Mucosa of descending colon (tissue), 3 donors: Measurements from ENCODE around the gene KRT4. TPM values are rescaled to one million over a fixed set of nuclear protein-coding genes. Genes with fewer than 3 reads are reported as not detected.

Experiments used
- ATAC-seq: fragments of 200-7000 bp; cut with Tn5 transposase; one replicate; pipeline ENCODE4 v1.9.1; 2020; ENCODE audit warnings: mild to moderate bottlenecking, moderate library complexity
- DNase-seq, 3 donors: peaks; one replicate each; pipeline ENCODE4 v3.0.0-alpha.2; 2020
- H3K36me3 ChIP-seq: fragments of 200-600 bp; one replicate; pipeline ENCODE4 v1.8.0; 2021; ENCODE audit warnings: low read depth, mild to moderate bottlenecking
- H3K4me1 ChIP-seq: fragments of 200-600 bp; one replicate; pipeline ENCODE4 v1.8.0; 2021; ENCODE audit warnings: low read depth, mild to moderate bottlenecking
- H3K4me3 ChIP-seq: fragments of 200-600 bp; one replicate; pipeline ENCODE4 v1.8.0; 2021; ENCODE audit warnings: mild to moderate bottlenecking
- H3K9me3 ChIP-seq: fragments of 200-600 bp; one replicate; pipeline ENCODE4 v1.8.0; 2021; ENCODE audit warnings: mild to moderate bottlenecking
- intact Hi-C, 2 donors: fragments of 100-400 bp; cut with DNase I in 1 of 2; cut with micrococcal nuclease in 1 of 2; formaldehyde crosslinking; loops; one replicate each; pipeline versions ENCODE4 v1.11.0 to v1.11.1; 2022; cut with DNase I, micrococcal nuclease
- total RNA-seq, 3 donors: library from RNA; stranded (reverse); fragmentation: NEBNext Ultra II Directional in 2 of 3; extraction: Animal tissue kit (Norgen Biotek cat#: 25700) in 2 of 3; gene quantifications; one replicate each; pipeline versions ENCODE4 v1.2.1 to v1.2.4, GENCODE V29; 2021 to 2023
- TF ChIP-seq, protein P1 (sequence below): fragments of 200-600 bp; IDR thresholded peaks from one replicate; pipeline ENCODE4 v1.8.0; 2022; ENCODE audit warnings: antibody characterized with exemption, mild to moderate bottlenecking
- donor health status: DM: no; HTN: no; CAD: no; lungs with moderate emphysema.
- donor health status: DM: no; HTN: no; CAD: no.
- donor health status: DM: no; HTN: yes; CAD: no.

Gene KRT4
- total RNA-seq, 3 donors from 2014 or later, result not detected

DNA sequence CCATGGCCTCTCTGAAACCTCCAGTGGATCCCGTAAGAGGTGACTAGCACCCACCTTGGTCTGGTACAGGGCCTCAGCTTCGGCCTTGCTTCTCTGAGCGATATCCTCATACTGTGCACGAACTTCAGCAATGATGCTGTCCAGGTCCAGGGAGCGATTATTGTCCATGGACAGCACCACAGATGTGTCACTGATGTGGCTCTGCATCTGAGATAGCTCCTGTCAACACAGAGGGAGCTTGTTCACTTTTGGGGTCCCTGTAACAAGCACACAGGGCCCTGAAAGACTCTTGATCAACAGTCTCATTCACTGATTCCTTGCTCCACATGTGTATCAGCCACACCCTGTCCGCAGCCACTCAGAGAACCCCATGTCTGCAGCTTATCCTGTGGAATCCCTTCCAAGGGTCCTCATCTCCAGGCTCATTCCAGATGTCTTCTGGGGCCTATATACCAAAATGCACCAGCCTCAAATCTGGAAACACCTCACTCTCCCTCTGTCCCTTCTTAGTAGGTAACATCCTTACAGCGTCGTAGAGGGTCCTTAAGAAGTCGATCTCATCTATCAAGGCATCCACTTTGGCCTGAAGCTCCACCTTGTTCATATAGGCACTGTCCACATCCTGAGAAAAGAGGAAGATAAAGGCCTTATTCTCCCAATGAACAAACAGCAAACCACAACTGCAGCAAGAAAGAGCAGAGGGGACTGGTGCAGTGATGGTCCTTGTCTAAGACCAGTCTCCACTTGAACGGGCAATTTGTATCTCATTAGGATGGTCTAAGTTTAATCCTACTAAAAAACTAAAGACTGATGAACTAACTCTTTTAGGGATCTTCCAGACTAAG is 21.5 kb downstream of the KRT4 start:
- H3K9me3 ChIP-seq, result no peaks in the 10 kb centered on the region
- intact Hi-C loops, result no loop called here
- TF ChIP-seq, protein P1, sequence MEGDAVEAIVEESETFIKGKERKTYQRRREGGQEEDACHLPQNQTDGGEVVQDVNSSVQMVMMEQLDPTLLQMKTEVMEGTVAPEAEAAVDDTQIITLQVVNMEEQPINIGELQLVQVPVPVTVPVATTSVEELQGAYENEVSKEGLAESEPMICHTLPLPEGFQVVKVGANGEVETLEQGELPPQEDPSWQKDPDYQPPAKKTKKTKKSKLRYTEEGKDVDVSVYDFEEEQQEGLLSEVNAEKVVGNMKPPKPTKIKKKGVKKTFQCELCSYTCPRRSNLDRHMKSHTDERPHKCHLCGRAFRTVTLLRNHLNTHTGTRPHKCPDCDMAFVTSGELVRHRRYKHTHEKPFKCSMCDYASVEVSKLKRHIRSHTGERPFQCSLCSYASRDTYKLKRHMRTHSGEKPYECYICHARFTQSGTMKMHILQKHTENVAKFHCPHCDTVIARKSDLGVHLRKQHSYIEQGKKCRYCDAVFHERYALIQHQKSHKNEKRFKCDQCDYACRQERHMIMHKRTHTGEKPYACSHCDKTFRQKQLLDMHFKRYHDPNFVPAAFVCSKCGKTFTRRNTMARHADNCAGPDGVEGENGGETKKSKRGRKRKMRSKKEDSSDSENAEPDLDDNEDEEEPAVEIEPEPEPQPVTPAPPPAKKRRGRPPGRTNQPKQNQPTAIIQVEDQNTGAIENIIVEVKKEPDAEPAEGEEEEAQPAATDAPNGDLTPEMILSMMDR, result no peak

DNA sequence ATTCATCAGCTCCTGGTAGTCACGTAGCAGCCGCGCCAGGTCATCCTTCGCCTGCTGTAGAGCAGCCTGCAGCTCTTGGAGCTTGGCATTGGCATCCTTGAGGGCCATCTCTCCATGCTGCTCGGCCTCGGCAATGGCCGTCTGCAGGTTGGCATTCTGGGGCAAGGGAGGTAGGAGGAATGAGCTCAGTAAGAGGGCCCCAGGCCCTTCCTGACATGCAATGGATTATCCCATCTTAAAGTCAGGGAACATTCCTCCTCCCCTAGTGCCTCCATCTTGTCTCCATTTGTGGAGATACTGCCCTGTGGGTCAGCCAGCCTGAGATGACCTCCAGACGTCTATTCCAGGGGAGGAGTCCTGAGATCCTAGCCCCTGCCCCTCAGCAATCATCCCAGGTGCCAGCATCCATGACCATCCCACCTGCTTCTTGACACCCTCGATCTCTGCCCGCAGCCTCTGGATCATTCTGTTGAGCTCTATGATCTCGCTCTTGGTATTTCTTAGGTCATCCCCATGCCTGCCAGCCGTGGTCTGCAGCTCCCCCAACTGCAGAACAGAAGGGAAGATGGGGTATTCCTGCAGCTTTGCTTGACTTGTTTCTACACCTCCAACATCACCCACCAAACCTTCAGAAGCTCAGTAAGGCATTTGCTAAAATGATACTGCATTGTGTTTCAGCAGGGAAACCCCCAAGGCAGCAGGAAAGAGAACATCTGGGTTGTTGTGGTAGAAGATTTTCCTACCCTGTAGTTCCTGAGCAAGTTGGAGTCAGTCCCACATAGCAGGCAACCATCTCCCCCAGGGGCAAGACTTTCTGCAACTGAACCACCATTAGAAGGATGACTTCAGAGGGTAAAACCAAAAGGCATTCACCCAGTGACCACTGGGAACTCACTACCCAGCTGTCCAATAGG is 22.4 kb downstream of the KRT4 start:
- no peaks in the 10 kb centered on the region for H3K36me3 ChIP-seq
- intact Hi-C loops, result no loop called here
- ATAC-seq (no peak), DNase-seq (no peak)
- H3K4me3 ChIP-seq, result no peak overlapping the region
- TF ChIP-seq, protein P1, result no peak
- H3K9me3 ChIP-seq, result no peaks in the 10 kb centered on the region
- H3K4me1 ChIP-seq, result no peaks in the 10 kb centered on the region

More for the DNA sequence above, 21.5 kb downstream of the KRT4 start:
- no peaks in the 10 kb centered on the region for H3K4me1 ChIP-seq
- H3K4me3 ChIP-seq, result no peak overlapping the region
- no peak for DNase-seq
- no peaks in the 10 kb centered on the region for H3K36me3 ChIP-seq
- no peak for ATAC-seq

DNA sequence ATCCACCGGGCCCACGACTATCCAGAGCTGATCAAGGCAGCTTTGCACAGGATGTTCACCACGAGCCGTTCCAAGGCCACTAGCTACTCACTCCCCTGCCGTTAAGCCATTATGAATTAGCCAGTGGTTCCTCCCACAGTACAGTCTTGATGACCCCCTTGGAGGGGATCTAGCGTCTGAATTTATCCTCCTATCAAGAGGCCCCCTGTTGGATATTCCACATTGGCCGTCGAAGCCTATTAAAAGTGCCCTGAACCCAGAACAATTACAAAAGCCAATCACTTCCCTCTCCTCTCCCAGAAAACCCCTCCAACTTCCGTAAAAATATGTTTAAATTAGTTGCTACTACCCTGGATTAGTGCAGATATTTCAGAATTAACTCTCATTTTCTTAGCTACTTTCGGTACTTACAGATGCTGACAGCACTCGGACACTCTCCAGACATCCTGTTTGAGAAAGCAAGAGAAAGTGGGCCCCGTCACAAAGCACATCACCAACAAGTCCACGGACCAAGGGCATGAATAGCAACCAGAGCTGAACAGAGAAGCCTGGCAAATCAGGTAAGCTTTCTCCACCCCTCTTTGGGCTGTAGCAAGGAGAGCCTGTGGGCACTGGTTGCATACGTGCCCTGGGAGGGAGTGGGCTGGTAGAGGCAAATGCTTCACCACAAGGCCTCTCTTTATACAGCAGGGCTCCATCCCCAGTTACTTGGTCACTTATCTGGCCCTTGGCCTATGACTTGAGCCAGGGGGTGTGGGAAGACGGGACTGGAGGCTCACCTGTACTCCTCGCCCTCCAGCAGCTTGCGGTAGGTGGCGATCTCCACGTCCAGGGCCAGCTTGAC is 23.3 kb downstream of the KRT4 start:
- no peaks in the 10 kb centered on the region for H3K4me1 ChIP-seq
- ATAC-seq (no peak), DNase-seq (no peak)
- no peaks in the 10 kb centered on the region for H3K9me3 ChIP-seq
- H3K36me3 ChIP-seq, result no peaks in the 10 kb centered on the region
- TF ChIP-seq, protein P1, result no peak
- H3K4me3 ChIP-seq, result no peak overlapping the region
- intact Hi-C loops, result no loop called here

DNA sequence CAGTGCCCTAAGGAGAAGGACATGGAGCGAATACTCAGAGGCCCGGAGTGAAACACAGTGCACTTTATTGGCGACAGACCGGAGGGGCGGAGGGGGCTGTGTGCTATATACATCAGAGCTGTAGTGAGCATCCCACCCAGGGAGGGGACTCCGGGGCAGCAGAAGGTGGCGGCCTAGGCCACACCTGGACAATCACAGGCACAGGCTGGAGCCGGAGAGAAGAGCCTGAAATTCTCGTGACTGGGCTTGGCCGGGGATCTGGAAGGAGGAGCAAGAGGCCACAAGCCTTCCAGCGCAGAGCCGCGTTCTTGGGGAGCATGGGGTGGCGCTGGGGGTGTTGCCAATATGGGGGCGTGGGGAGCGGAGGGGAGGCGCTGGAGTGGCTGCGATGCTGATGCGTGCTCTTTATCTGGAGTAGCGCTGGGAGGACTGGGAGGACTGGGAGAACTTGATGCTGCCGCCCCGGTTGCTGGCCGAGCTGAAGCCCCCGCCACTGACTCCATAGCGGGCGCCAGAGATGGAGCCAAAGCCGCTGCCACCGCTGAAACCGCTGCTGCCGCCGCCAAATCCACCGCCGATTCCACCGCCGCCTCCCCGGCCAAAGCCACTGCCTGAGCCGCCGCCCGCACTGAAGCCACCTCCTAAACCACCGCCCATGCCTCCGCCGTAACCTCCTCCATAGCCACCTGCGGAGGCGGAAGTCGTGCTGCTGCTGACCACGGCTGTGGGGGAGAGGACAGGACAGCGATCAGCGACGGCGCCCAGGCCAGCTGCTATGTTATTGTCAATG is 24.1 kb downstream of the KRT4 start:
- intact Hi-C loops, result no loop called here
- no peak overlapping the region for H3K4me3 ChIP-seq
- TF ChIP-seq, protein P1, result no peak
- H3K4me1 ChIP-seq, result no peaks in the 10 kb centered on the region
- peak; percentile 50 to 72 (median 60) for DNase-seq
- H3K36me3 ChIP-seq, result no peaks in the 10 kb centered on the region
- no peaks in the 10 kb centered on the region for H3K9me3 ChIP-seq
- peak; percentile 91 for ATAC-seq
